SHP77 treated with DMSO at 0.1 percent for 48 hours (cell line): Measurements from ENCODE around the gene DYNC2H1.
"Not testable (repeated sequence)": the region's sequence is repeated elsewhere in the genome, so short reads cannot be mapped to it uniquely, and the experiment has no call there.

ENCODE experiments used
- DNase-seq: peaks from one replicate; lab custom pipeline; 2025; lab: John Stamatoyannopoulos, UW

Gene DYNC2H1

DNA sequence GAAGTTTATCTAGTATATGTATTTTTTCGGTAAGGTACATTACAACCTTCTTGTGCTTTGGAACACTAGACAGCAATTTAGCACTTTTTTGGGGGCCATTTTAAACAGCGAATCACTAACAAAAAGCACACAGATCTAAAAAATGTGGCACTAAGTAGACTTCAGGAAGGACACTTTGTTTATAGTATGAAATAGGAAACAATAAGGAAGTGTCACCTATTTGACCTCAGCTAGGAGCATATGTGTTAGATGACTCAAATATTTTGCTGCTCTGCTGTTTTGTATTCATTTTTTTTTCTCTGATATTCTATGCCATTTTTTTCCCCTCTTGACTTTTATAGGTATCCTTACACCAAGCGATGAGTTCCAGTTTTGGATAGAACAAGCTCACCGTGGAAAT is 5.6 kb downstream of the DYNC2H1 start:
- DNase-seq, result no peak

DNA sequence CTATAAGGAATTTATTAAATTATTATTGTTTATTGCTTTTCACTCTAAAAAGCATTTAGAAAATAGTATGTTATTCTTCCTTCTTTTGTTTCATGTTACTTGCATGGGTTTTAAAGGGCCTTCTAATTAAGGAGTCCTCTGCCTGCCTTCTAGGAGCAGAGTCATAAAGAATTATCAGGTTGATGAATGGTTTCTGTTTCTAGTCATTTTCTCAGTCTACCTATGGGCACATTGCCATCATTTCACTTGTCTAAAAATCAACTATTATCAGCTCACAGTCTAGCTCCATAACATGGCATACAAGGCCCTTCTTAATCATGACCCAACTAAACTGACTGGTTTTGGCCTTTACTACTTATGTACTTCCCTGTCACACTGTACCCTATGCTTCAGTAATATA is 16.2 kb downstream of the DYNC2H1 start:
- DNase-seq, result no peak

DNA sequence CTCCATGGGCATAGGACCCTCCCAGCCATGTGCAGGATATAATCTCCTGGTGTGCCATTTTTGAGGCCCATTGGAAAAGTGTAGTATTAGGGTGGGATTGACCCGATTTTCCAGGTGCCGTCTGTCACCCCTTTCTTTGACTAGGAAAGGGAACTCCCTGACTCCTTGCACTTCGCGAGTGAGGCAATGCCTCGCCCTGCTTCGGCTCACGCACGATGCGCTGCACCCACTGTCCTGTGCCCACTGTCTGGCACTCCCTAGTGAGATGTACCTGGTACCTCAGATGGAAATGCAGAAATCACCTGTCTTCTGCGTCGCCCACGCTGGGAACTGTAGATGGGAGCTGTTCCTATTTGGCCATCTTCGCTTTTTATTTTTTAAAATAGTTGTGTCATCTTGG is 32.8 kb downstream of the DYNC2H1 start:
- not testable (repeated sequence) for DNase-seq

DNA sequence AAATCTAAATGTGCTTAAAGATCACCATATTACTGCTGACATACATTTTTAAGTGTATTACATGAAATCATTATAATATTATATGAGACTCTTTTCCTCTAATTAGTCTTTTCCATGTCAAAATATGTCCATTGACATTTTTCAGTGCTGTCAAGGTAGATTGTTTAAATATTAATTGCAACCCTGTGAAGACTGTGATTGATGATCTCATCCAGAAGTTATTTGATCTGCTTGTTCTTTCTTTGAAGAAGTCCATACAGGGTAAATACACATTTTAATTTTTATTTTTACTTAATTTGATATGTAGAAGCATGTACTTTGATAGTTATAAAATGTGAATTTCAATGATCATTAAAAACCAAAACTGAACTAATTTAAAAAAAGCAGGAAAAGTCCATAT is 38.4 kb downstream of the DYNC2H1 start:
- no peak for DNase-seq

DNA sequence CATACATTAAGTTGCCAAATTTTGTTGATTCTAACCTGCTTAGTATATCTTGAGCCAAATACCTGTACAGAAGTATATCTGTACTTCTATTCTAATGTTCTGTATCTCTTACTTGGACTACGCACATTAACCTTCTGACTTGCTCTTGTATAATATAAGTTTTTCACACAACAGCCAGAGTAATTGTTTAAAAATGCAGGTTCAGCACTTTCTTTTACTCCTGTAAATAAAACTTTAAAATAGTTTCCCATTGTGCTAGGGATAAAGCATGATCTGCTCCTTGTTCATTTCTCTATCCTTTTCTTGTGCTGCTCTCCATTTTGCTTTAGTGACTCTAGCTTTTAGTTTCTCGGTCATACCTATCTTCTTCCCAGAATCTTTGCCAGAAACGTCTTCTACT is 48.3 kb downstream of the DYNC2H1 start:
- DNase-seq, result no peak

DNA sequence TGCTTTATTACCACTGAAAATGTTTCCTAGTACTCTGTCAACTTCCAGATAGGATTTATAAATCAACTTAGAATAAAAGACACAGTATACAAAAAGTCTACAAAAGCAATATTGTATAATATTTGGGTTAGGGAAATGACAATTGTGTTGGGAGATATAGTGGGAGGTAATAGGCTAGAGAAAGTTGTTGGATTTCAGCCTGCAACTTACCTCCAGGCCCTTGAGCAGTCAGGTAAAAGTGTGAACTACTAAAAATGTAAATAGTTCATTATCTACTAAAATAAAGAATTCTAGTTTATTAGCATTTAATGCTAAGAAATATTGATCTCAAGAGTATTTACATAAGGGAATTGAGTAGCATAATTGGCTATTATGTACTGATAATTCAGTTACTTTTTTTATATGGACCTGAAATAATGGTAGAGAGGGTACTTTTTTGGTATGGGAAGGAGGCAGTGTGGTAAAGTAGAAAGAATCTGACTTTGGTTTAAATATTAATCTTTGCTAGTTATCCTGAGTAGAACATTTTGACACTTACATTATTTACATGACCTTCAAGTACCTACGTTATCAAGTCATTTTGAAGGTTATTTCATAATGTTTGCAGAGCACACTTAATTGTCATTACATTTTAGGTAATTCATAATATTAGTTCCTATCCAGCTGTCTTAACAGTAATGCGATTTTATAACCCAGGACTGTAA is 55.0 kb downstream of the DYNC2H1 start:
- no peak for DNase-seq

DNA sequence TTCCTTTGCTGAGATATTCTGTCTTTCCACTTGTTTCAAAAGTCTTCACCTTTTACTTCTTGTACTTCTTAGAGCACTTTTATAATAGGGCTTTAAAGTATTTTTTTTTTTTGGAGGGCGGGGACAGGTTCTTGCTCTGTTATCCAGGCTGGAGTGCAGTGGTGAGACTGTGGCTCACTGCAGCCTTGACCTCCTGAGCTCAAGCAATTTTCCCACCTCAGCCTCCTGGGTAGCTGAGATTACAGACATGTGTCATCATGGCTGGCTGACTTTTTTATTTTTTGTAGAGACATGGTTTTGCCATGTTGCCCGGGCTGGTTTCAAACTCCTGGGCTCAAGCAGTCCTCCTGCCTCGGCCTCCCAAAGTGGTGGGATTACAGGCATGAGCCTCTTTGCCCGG is 57.9 kb downstream of the DYNC2H1 start:
- no peak for DNase-seq

DNA sequence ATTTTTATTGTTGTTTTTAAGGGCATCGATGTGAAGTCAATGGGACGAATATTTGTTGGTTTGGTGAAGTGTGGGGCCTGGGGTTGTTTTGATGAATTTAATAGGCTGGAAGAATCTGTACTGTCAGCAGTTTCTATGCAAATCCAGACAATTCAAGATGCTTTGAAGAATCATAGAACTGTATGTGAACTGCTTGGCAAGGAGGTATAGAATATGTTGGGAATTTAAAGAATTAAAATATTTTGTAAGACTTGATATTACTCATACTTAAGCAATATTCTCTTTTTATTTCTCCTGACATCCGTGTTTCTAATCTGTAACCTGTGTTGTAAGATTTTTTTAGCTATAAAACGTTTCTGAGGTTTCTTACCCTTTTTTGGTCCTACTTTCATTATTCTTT is 61.6 kb downstream of the DYNC2H1 start:
- no peak for DNase-seq

DNA sequence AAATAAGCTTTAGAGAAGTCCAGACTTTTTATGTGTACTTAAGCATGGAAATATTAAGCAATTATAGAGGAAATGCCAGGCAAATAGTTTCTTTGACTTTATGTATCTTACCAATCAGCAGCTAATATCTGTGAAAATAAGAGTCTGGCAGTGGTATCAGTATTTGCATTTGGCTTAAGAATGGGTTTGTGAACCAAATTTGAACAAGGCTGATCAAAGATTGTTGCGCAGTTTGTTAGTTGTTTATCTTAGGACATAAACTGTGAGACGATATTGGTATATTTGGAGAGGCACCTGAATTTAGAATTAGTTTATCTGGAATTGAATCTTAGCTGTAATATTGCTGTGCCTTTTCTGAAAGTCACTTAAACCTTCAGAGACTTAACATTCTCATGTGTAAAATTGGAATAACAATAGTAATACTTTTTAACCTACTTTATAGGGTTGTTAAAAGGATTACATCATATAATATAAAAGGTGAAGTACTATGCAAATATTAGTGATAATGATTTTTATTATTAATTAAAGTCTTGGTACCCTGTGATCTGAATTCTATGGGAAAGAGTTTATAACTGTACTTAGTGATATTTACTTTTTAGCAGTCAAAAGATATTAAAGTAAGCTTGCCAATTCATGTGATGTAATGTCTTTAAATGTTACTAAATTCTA is 66.4 kb downstream of the DYNC2H1 start:
- DNase-seq, result no peak

DNA sequence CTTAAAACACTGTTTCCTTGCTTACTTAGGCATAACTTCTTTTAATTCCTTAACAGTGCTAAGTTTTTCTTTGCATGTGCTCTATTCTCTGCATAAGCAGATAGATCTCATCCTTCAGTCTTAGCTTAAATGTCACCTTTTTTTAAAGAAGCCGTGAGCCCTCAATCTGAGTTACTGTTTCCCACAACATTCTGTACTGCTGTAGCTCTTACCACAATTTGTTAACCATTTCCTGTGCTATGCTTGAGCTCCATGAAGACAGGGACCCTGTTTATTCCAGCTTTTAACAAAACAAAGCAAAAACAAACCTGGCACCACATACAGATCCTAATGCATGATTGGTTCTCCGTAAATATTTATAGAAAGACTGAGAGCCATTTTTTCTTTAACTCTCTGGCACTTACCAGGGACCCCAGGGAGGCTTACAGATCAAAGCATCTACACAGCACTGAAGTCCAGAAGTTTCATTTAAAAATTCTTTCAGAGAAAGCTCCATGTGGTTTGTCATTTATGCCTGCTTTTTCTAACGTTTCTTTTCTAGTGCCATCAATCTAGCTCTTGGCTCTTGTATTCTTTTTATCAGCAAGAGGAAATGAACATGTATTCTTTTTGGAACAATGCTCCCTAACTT is 74.9 kb downstream of the DYNC2H1 start:
- no peak for DNase-seq

DNA sequence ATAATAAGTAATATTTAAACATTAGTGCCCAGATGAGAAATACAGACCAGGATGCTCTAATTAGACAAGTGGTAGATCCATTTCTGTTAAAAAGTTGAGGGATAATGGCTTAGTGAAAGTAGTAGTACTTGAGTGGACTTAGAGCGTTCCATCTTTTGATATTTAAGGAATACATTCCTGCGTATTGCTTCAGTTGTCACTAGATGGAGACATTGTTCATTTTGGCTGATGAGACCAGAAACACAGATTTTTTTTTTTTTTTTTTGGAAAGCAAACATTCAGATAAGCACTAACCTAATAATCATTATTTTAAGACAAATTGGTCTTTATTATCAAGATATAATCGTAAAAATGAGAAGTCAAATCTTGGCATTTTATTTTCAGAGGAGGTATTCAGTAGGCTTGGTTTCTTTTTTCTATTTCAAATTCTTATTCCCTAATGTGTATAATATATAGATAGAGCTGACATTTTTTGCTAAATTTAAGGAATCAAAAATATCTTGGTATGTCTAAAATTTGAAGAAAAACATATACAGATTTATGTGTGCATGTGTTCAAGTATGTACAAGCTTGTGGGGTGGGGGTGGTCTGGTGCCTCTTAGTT is 92.9 kb downstream of the DYNC2H1 start:
- DNase-seq, result no peak

DNA sequence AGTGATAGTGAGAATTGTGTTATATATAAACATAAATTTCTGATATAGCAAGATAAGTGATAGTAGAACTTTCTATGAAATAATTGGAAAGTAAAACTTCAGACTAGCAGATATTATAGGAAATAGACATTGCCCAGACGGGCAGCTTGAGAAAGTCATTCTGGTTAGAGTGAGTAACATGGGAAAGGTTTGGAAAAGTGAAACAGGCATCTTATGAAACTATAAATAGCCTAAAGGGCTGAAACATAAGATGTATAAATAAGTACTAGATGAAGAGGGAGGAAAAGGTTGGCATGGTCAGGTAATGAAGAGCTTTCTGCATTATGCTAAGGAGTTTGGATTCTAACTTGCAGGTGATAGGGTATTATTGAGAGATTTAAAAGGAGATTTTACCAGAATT is 101.3 kb downstream of the DYNC2H1 start:
- DNase-seq, result no peak

DNA sequence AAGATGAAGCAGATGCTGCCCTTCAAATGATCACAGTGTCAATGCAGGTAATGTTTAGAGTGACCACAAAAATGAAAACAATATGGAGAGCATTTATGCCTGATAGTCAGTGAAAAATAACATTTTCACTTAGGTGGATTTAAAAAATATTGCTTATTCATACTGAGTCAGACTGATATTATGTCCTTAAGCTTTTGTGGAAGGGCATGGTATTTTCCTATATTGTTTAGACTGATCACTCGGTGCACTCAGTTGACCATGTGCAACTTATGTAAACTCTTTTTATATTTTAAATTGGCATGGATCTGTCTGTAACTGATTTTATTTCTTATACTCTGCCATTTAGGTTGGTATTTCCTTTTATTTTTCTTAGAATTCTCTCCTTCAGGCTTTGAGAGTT is 106.6 kb downstream of the DYNC2H1 start:
- DNase-seq, result no peak

DNA sequence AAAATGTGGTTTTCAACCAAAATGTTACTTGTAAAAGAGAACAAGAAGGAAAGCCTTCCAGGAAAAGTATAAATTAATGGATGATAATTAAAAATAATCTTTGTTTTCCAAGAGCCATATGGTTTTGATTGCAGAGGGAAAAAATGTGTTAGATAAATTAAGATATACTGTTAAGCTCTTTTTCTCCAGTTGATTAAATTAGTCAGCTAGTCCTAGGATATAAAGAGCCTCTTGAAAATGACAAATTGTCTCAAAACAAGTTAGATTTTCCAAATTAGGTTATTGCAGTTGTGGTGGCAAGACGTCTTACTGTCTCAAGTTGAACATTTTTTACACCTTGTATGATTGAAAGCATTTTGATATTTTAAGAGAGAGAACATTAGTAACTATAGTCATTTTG is 110.9 kb downstream of the DYNC2H1 start:
- DNase-seq, result no peak

DNA sequence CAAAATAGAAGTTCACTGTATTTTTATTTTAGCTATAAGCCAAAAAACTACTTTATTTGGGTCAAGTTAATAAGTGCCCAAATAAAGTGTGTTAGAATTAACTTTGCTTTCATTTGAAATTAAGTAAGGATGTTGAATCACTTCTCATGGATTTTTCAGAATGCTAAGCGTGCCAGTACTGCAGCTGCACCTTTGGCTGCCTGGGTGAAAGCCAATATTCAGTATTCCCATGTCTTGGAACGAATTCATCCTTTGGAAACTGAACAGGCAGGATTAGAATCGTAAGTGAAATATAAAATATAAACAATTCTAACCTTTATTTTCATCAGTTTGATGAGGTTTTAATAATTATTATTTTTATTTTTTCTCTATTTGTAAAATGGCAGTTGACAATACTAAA is 113.6 kb downstream of the DYNC2H1 start:
- no peak for DNase-seq

DNA sequence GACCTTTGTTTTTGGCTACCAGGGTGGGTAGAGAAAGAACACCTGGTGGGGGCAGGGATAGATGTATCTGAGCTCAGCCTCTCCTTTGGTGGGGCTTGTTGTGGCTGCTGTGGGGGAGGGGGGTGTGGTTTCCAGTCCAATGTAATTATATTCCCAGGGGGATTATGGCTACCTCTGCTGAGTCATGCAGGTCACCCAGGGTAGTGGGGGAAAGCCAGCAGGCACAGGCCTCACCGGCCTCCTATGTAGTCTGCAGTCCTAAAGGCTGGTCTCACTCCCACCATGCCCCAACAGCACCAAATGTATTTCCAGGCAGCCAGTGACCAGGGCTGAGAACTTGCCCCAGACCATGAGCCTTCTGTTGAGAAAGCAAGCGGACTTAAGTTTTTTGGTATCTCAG is 119.6 kb downstream of the DYNC2H1 start:
- no peak for DNase-seq

DNA sequence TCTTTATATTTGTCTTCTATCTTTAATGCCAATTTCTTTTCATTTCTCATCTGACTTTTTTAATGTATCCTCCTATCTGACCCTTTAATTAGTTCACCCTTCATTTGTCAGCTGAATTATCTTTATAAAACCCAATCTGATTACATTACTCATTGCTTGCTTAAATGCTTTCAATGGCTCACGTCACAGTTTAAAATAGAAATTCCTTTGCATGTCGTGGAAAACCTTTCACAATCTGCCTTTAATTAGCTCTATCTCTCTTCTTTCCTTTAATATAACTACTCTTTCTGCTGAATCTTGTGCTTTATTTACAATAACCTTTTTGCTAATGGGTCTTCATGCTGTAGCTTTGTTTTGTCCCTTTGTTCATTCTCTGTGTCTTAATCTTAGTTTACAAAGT is 125.7 kb downstream of the DYNC2H1 start:
- no peak for DNase-seq

DNA sequence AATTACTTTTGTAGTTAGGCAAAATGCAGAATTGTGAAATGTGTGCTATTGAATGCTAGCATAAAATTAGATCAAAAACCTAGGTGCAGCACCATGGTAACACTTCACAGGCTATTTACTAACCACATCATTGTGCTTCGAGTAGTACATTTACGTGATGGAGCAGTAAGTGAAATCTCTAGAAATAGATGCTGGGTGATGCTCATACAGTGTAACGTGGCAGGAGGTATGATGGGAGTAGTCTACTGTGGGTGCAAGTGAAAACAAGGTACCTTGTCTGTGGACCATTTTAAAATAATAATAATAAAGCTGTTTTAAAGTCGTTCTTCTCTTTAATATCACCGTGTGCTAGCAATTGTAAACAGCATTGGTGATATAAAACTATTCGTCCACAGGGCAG is 132.3 kb downstream of the DYNC2H1 start:
- DNase-seq, result no peak

DNA sequence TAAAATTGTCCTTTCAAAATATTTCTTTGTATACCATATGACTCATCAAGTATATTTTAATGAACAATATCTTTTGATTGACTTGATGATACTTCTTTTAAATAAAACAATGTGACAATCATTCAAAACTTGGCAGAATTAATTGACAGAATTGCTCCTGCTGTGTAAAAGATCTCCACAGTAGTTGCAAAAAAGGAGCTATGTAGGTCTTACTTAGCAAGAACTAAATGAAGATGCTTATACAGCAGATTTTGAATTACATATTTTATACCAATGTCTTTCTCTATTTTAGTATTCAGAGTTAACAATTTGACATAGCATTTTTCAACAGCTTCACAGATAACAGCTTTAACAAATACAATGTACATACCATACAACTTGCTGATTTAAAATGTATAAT is 144.9 kb downstream of the DYNC2H1 start:
- DNase-seq, result no peak

DNA sequence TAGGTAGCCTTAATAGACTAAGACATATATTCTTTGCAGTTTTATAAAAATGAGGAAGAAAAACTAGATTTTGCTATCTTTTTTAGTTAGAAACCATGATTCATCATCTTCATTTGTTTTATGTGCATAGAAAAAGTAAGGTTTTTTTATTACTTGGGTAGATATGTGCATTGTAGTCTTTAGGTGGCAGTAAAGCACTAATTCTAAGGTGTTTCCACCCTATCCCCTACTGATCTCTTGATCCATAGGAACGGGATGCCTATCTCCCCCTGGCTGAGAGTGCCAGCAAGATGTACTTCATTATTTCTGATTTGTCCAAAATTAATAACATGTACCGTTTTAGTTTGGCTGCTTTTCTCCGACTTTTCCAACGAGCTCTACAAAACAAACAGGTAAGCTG is 148.1 kb downstream of the DYNC2H1 start:
- no peak for DNase-seq

DNA sequence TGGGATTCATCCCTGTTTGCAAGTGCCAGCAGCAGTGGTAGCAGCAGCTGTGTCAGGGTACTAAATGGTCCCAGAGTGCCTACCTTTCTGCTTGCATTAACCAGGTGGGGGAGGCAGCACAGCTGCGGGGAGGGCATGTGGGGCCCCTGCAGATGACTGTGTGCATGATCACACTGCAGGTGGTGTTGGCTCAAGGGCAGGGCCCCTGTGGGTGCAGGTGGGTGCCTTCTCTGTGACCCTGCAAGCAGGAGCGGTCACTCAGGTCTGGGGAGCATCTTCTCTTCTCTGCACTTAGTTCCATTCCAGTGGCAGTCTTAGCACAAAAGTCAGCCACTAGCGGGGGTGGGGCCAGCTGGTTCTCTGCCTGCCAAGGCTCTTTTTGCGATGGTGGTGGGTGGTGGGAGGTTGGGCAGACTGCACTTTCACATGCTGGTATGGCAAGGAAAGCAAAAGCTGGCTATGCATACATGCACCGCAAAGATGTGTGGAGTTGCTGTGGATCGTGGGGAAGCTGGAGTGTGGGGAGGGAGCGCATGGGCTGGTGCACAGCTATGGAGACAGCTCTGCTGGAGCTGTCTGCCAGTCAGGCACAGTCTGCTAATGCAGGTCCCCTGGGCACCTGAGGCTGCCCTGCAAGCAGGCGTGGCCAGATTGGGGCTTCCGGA is 157.1 kb downstream of the DYNC2H1 start:
- no peak for DNase-seq

DNA sequence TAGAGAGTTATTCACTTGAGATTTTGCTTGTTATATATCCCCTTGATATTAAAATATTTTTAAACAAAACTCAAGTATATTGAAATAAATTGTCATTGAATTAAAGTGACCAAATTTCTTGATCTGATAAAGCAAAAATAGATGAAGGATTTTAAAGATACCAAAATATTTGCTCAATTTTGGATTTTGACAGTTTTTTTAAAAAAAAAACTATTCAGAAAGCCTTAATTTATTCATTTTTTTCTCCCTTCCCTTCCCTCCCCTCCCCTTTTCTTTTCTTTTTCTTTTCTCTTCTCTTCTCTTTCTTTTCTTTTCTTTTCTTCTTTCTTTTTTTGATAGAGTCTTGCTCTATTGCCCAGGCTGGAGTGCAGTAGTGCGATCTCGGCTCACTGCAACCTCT is 163.7 kb downstream of the DYNC2H1 start:
- no peak for DNase-seq

DNA sequence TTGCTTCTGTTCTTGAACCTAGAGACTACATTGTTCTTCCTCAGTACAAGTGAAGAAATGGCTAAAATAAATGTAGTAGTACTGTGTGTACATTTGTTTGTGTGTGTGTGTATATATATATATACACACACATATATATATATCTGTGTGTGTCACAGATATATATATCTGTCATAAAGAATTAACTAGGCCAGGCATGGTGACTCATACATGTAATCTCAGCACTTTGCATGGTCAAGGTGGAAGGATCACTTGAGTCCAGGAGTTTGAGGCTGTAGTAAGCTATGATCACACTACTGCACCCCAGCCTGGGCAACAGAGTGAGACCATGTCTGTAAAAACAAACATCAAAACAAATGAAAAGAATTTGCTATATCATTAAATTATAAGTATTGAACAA is 164.8 kb downstream of the DYNC2H1 start:
- DNase-seq, result no peak
